Sigmoid colon (tissue), 3 donors: ENCODE measurements around the gene GPX1.

ENCODE experiments used
- POLR2A ChIP-seq, 2 donors: fragments of 450-650 bp; IDR thresholded peaks; one replicate each; pipeline ENCODE4 v1.6.1; 2016; ENCODE audit warnings: antibody characterized with exemption in 2 of 2, mild to moderate bottlenecking in 2 of 2, moderate library complexity in 2 of 2
- TF ChIP-seq, protein P1 (sequence below), 4 experiments: fragments of 450-650 bp in 3 of 4; fragments of 200-600 bp in 1 of 4; IDR thresholded peaks; one replicate each; pipeline ENCODE4 v1.5.1; 2016 to 2019; ENCODE audit warnings: antibody characterized with exemption in 4 of 4, mild to moderate bottlenecking in 3 of 4, moderate library complexity in 2 of 4

DNA sequence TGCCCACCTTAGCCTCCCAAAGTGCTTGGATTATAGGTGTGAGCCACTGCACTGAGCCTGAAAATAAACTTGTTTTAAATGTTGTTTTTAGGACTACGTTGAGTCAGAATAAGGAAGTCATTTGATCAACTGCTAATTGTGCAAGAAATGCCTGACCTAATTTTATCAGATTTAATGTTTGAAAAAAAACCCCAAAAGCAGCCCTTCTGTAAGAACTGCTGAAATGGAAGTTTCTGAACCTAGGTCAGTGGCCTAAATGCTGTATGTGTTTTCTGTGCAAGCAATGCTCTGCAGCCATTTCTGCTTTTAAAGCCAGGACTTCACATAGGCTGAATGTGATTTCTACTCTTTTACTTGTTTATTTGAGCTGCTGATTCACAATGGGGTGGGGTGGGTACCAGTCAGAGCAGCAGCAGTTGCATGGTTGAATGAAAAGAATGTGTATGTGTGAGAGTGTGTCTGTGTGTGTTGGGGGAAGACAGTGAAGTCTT, 6.6 kb downstream of the GPX1 start:
- TF ChIP-seq, protein P1, sequence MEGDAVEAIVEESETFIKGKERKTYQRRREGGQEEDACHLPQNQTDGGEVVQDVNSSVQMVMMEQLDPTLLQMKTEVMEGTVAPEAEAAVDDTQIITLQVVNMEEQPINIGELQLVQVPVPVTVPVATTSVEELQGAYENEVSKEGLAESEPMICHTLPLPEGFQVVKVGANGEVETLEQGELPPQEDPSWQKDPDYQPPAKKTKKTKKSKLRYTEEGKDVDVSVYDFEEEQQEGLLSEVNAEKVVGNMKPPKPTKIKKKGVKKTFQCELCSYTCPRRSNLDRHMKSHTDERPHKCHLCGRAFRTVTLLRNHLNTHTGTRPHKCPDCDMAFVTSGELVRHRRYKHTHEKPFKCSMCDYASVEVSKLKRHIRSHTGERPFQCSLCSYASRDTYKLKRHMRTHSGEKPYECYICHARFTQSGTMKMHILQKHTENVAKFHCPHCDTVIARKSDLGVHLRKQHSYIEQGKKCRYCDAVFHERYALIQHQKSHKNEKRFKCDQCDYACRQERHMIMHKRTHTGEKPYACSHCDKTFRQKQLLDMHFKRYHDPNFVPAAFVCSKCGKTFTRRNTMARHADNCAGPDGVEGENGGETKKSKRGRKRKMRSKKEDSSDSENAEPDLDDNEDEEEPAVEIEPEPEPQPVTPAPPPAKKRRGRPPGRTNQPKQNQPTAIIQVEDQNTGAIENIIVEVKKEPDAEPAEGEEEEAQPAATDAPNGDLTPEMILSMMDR (IDR thresholded peaks at IDR 0.05): no peak
- TF ChIP-seq POLR2A (IDR thresholded peaks at IDR 0.05): no peak
